Measurements from ENCODE around the gene MTFR1L.

Gene MTFR1L

GRCh38 chr1:25863486-25864262, 43.9 kb downstream of the MTFR1L start:
- Histone ChIP-seq H3K27me3 (ENCODE audit: control insufficient read depth, insufficient read depth, low read length) (no peaks in the 10 kb centered on the region), H3K9me3 (ENCODE audit: control insufficient read depth, low read length) (no peaks in the 10 kb centered on the region), H3K9ac (ENCODE audit: low read length) (no peak overlapping the region), H3K36me3 (ENCODE audit: control insufficient read depth, insufficient read depth, low read length) (no peaks in the 10 kb centered on the region), H3K4me3 (ENCODE audit: low read length) (no peak overlapping the region), H3K4me1 (ENCODE audit: control insufficient read depth, insufficient read depth, low read length) (peaks cover 20% of the 10 kb centered on the region)

GRCh38 chr1:25864434-25864833, 44.7 kb downstream of the MTFR1L start:
- no peak overlapping the region for H3K4me3 ChIP-seq (ENCODE audit: low read length)
- no peaks in the 10 kb centered on the region for H3K27me3 ChIP-seq (ENCODE audit: control insufficient read depth, insufficient read depth, low read length)
- peaks cover 15% of the 10 kb centered on the region for H3K4me1 ChIP-seq (ENCODE audit: control insufficient read depth, insufficient read depth, low read length)
- no peaks in the 10 kb centered on the region for H3K36me3 ChIP-seq (ENCODE audit: control insufficient read depth, insufficient read depth, low read length)
- H3K9me3 ChIP-seq (ENCODE audit: control insufficient read depth, low read length), result no peaks in the 10 kb centered on the region
- H3K9ac ChIP-seq (ENCODE audit: low read length), result no peak overlapping the region

GRCh38 chr1:25866288-25866687, 46.5 kb downstream of the MTFR1L start:
- Histone ChIP-seq H3K36me3 (ENCODE audit: control insufficient read depth, insufficient read depth, low read length) (no peaks in the 10 kb centered on the region), H3K27me3 (ENCODE audit: control insufficient read depth, insufficient read depth, low read length) (no peaks in the 10 kb centered on the region), H3K9me3 (ENCODE audit: control insufficient read depth, low read length) (no peaks in the 10 kb centered on the region), H3K4me3 (ENCODE audit: low read length) (no peak overlapping the region), H3K9ac (ENCODE audit: low read length) (no peak overlapping the region), H3K4me1 (ENCODE audit: control insufficient read depth, insufficient read depth, low read length) (peaks cover 26% of the 10 kb centered on the region)

- Histone ChIP-seq H3K4me3 (ENCODE audit: low read length) (no peak overlapping the region), H3K4me1 (ENCODE audit: control insufficient read depth, insufficient read depth, low read length) (peaks cover 37% of the 10 kb centered on the region), H3K27me3 (ENCODE audit: control insufficient read depth, insufficient read depth, low read length) (no peaks in the 10 kb centered on the region), H3K36me3 (ENCODE audit: control insufficient read depth, insufficient read depth, low read length) (no peaks in the 10 kb centered on the region), H3K9me3 (ENCODE audit: control insufficient read depth, low read length) (no peaks in the 10 kb centered on the region), H3K9ac (ENCODE audit: low read length) (no peak overlapping the region)
Observed at GRCh38 chr1:25867210-25867991, 47.6 kb downstream of the MTFR1L start.

GRCh38 chr1:25869909-25870606, 50.3 kb downstream of the MTFR1L start:
- no peak overlapping the region for H3K4me3 ChIP-seq (ENCODE audit: low read length)
- no peaks in the 10 kb centered on the region for H3K9me3 ChIP-seq (ENCODE audit: control insufficient read depth, low read length)
- no peak overlapping the region for H3K9ac ChIP-seq (ENCODE audit: low read length)
- no peaks in the 10 kb centered on the region for H3K36me3 ChIP-seq (ENCODE audit: control insufficient read depth, insufficient read depth, low read length)
- no peaks in the 10 kb centered on the region for H3K27me3 ChIP-seq (ENCODE audit: control insufficient read depth, insufficient read depth, low read length)
- peaks cover 63% of the 10 kb centered on the region for H3K4me1 ChIP-seq (ENCODE audit: control insufficient read depth, insufficient read depth, low read length)

- H3K4me3 ChIP-seq (ENCODE audit: low read length), result no peak overlapping the region
- H3K9me3 ChIP-seq (ENCODE audit: control insufficient read depth, low read length), result no peaks in the 10 kb centered on the region
- no peaks in the 10 kb centered on the region for H3K27me3 ChIP-seq (ENCODE audit: control insufficient read depth, insufficient read depth, low read length)
- no peak overlapping the region for H3K9ac ChIP-seq (ENCODE audit: low read length)
- H3K4me1 ChIP-seq (ENCODE audit: control insufficient read depth, insufficient read depth, low read length), result peaks cover 63% of the 10 kb centered on the region
- H3K36me3 ChIP-seq (ENCODE audit: control insufficient read depth, insufficient read depth, low read length), result no peaks in the 10 kb centered on the region
Observed at GRCh38 chr1:25870614-25871013, 50.9 kb downstream of the MTFR1L start.

- Histone ChIP-seq H3K27me3 (ENCODE audit: control insufficient read depth, insufficient read depth, low read length) (no peaks in the 10 kb centered on the region), H3K4me1 (ENCODE audit: control insufficient read depth, insufficient read depth, low read length) (peaks cover 68% of the 10 kb centered on the region), H3K36me3 (ENCODE audit: control insufficient read depth, insufficient read depth, low read length) (no peaks in the 10 kb centered on the region), H3K4me3 (ENCODE audit: low read length) (no peak overlapping the region), H3K9ac (ENCODE audit: low read length) (no peak overlapping the region), H3K9me3 (ENCODE audit: control insufficient read depth, low read length) (no peaks in the 10 kb centered on the region)
Observed at GRCh38 chr1:25871086-25871703, 51.4 kb downstream of the MTFR1L start.

GRCh38 chr1:25871704-25872494, 52.1 kb downstream of the MTFR1L start:
- H3K9ac ChIP-seq (ENCODE audit: low read length), result no peak overlapping the region
- no peaks in the 10 kb centered on the region for H3K27me3 ChIP-seq (ENCODE audit: control insufficient read depth, insufficient read depth, low read length)
- no peaks in the 10 kb centered on the region for H3K36me3 ChIP-seq (ENCODE audit: control insufficient read depth, insufficient read depth, low read length)
- H3K4me1 ChIP-seq (ENCODE audit: control insufficient read depth, insufficient read depth, low read length), result peaks cover 68% of the 10 kb centered on the region
- H3K9me3 ChIP-seq (ENCODE audit: control insufficient read depth, low read length), result no peaks in the 10 kb centered on the region
- H3K4me3 ChIP-seq (ENCODE audit: low read length), result no peak overlapping the region

- Histone ChIP-seq H3K27me3 (ENCODE audit: control insufficient read depth, insufficient read depth, low read length) (no peaks in the 10 kb centered on the region), H3K9ac (ENCODE audit: low read length) (no peak overlapping the region), H3K9me3 (ENCODE audit: control insufficient read depth, low read length) (no peaks in the 10 kb centered on the region), H3K4me3 (ENCODE audit: low read length) (no peak overlapping the region), H3K4me1 (ENCODE audit: control insufficient read depth, insufficient read depth, low read length) (peaks cover 61% of the 10 kb centered on the region), H3K36me3 (ENCODE audit: control insufficient read depth, insufficient read depth, low read length) (no peaks in the 10 kb centered on the region)
Observed at GRCh38 chr1:25872713-25873112, 53.0 kb downstream of the MTFR1L start.

GRCh38 chr1:25873120-25873519, 53.4 kb downstream of the MTFR1L start:
- Histone ChIP-seq H3K9me3 (ENCODE audit: control insufficient read depth, low read length) (no peaks in the 10 kb centered on the region), H3K4me1 (ENCODE audit: control insufficient read depth, insufficient read depth, low read length) (peaks cover 57% of the 10 kb centered on the region), H3K4me3 (ENCODE audit: low read length) (no peak overlapping the region), H3K27me3 (ENCODE audit: control insufficient read depth, insufficient read depth, low read length) (no peaks in the 10 kb centered on the region), H3K9ac (ENCODE audit: low read length) (no peak overlapping the region), H3K36me3 (ENCODE audit: control insufficient read depth, insufficient read depth, low read length) (no peaks in the 10 kb centered on the region)

- Histone ChIP-seq H3K4me3 (ENCODE audit: low read length) (no peak overlapping the region), H3K4me1 (ENCODE audit: control insufficient read depth, insufficient read depth, low read length) (peaks cover 56% of the 10 kb centered on the region), H3K9ac (ENCODE audit: low read length) (peak overlapping the region; percentile 67)
Observed at GRCh38 chr1:25874209-25874608, 54.5 kb downstream of the MTFR1L start.

More at GRCh38 chr1:25874209-25874608, 54.5 kb downstream of the MTFR1L start:
- H3K27me3 ChIP-seq (ENCODE audit: control insufficient read depth, insufficient read depth, low read length), result no peaks in the 10 kb centered on the region
- H3K9me3 ChIP-seq (ENCODE audit: control insufficient read depth, low read length), result no peaks in the 10 kb centered on the region
- H3K36me3 ChIP-seq (ENCODE audit: control insufficient read depth, insufficient read depth, low read length), result no peaks in the 10 kb centered on the region

All from mucosa of stomach (tissue), 1 donor.